GM21717 (cell line): ENCODE measurements around the gene MTCL1.
A peak's percentile ranks its signal among the peaks of the same experiment; 100 is the strongest.

Experiments
- ATAC-seq: cut with Tn5 transposase; IDR thresholded peaks from one replicate; pipeline ENCODE4 v1.9.1; 2021; ENCODE audit warnings: mild to moderate bottlenecking, moderate library complexity; ENCODE audit not compliant: unreplicated experiment

Gene MTCL1

GRCh38 chr18:8686611-8687010, 18.7 kb upstream of the MTCL1 start:
- no peak for ATAC-seq

GRCh38 chr18:8688216-8688800, 17.0 kb upstream of the MTCL1 start:
- no peak for ATAC-seq

GRCh38 chr18:8688816-8689215, 16.5 kb upstream of the MTCL1 start:
- no peak for ATAC-seq

GRCh38 chr18:8689517-8689916, 15.8 kb upstream of the MTCL1 start:
- no peak for ATAC-seq

- no peak for ATAC-seq
These were observed 10.5 kb upstream of the MTCL1 start for GRCh38 chr18:8694891-8695290.

- no peak for ATAC-seq
These were observed 9.3 kb upstream of the MTCL1 start for GRCh38 chr18:8695932-8696517.

GRCh38 chr18:8696749-8697211, 8.6 kb upstream of the MTCL1 start:
- ATAC-seq = no peak

GRCh38 chr18:8699126-8699525, 6.2 kb upstream of the MTCL1 start:
- no peak for ATAC-seq

GRCh38 chr18:8699948-8700347, 5.4 kb upstream of the MTCL1 start:
- no peak for ATAC-seq

- ATAC-seq = no peak
These were observed 3.7 kb upstream of the MTCL1 start for GRCh38 chr18:8701546-8702118.

GRCh38 chr18:8702668-8703067, 2.7 kb upstream of the MTCL1 start:
- ATAC-seq = no peak

- ATAC-seq = no peak
These were observed 2.2 kb upstream of the MTCL1 start for GRCh38 chr18:8703092-8703709.

GRCh38 chr18:8703781-8704301, 1.5 kb upstream of the MTCL1 start:
- no peak for ATAC-seq

GRCh38 chr18:8704361-8705237, 757 bp upstream of the MTCL1 start:
- ATAC-seq = peak; percentile 84

- ATAC-seq = no peak
These were observed 820 bp downstream of the MTCL1 start for GRCh38 chr18:8705961-8706790.

GRCh38 chr18:8706791-8707555, 1.6 kb downstream of the MTCL1 start:
- ATAC-seq = no peak

GRCh38 chr18:8707556-8708300, 2.4 kb downstream of the MTCL1 start:
- no peak for ATAC-seq

- ATAC-seq = no peak
These were observed 3.3 kb downstream of the MTCL1 start for GRCh38 chr18:8708670-8709069.
